ENCODE data around the gene SCN8A.

- TF ChIP-seq CTCF (conservative IDR thresholded peaks at IDR 0.05; ENCODE audit: low read depth, low read length) (no peak), EZH2 (IDR thresholded peaks at IDR 0.05; ENCODE audit: borderline replicate concordance, low read depth, low read length, poor library complexity, severe bottlenecking) (no peak)
Measured at GRCh38 chr12:51621156-51621922, 30.3 kb downstream of the SCN8A start.

Measured in A673 (cell line).